Esophagus muscularis mucosa (tissue), 4 donors: ENCODE measurements around the gene IFI16. TPM values are rescaled to one million over a fixed set of nuclear protein-coding genes. Genes with fewer than 3 reads are reported as not detected.
"Not testable (repeated sequence)": the region's sequence is repeated elsewhere in the genome, so short reads cannot be mapped to it uniquely, and the experiment has no call there.

Source experiments
- DNase-seq: peaks from one replicate; pipeline ENCODE4 v3.0.0-alpha.2; 2017; ENCODE audit errors: extremely low spot score
- H3K27ac ChIP-seq, 4 donors: fragments of 200-600 bp; sonication (generic); replicated peaks in 1 of 4; 1 replicate in 3 of 4; 2 replicates in 1 of 4; pipeline ENCODE4 v1.5.1; 2016 to 2019; ENCODE audit warnings: mild to moderate bottlenecking in 1 of 4
- H3K27me3 ChIP-seq, 4 donors: fragments of 200-600 bp; sonication (generic); one replicate each; pipeline versions ENCODE4 v1.5.1 to v1.6.0; 2016 to 2019
- H3K36me3 ChIP-seq, 4 donors: fragments of 200-600 bp; sonication (generic); one replicate each; pipeline ENCODE4 v1.5.1; 2016 to 2019
- H3K4me1 ChIP-seq, 4 donors: fragments of 200-600 bp; sonication (generic); one replicate each; pipeline ENCODE4 v1.5.1; 2016 to 2019
- H3K4me3 ChIP-seq, 4 donors: fragments of 200-600 bp; sonication (generic); 1 replicate in 2 of 4; 2 replicates in 2 of 4; pipeline ENCODE4 v1.5.1; 2016 to 2019; ENCODE audit warnings: mild to moderate bottlenecking in 4 of 4, moderate library complexity in 1 of 4
- H3K9me3 ChIP-seq, 4 donors: fragments of 200-600 bp; sonication (generic); 1 replicate in 3 of 4; 2 replicates in 1 of 4; pipeline ENCODE4 v1.5.1; 2016 to 2019
- EP300 ChIP-seq: sonication (generic); formaldehyde crosslinking; IDR thresholded peaks from one replicate; pipeline ENCODE4 v1.6.1; 2017; ENCODE audit warnings: antibody characterized with exemption
- POLR2A ChIP-seq: fragments of 450-650 bp; IDR thresholded peaks from one replicate; pipeline ENCODE4 v1.6.1; 2017; ENCODE audit warnings: antibody characterized with exemption, moderate library complexity, mild to moderate bottlenecking, low read depth
- POLR2AphosphoS5 ChIP-seq, 2 donors: sonication (generic); formaldehyde crosslinking; IDR thresholded peaks; one replicate each; pipeline ENCODE4 v1.6.1; 2017; ENCODE audit warnings: antibody characterized with exemption in 2 of 2
- WGBS: methylation state at CpG from one replicate; pipeline ENCODE4 v1.1.5; 2018; 5-methylcytosine and 5-hydroxymethylcytosine counted together
- intact Hi-C: fragments of 100-400 bp; cut with DNase I; formaldehyde crosslinking; loops from one replicate; pipeline ENCODE4 v1.15.1; 2023
- total RNA-seq, 4 donors: library from RNA; depleted of rRNA; stranded (reverse); fragments of >200 nt; gene quantifications; one replicate each; pipeline versions ENCODE4 v1.1.0 to v1.2.1, GENCODE V29; 2016
- TF ChIP-seq, protein P1 (sequence below), 3 experiments: fragments of 200-600 bp in 2 of 3; fragments of 450-650 bp in 1 of 3; sonication (generic) in 2 of 3; IDR thresholded peaks; one replicate each; pipeline ENCODE4 v1.5.1; 2017 to 2019; ENCODE audit warnings: antibody characterized with exemption in 3 of 3, mild to moderate bottlenecking in 2 of 3, moderate library complexity in 1 of 3

Gene IFI16
- total RNA-seq, 4 donors from 2014 or later = 25.7 to 101 (median 35.3) TPM

DNA sequence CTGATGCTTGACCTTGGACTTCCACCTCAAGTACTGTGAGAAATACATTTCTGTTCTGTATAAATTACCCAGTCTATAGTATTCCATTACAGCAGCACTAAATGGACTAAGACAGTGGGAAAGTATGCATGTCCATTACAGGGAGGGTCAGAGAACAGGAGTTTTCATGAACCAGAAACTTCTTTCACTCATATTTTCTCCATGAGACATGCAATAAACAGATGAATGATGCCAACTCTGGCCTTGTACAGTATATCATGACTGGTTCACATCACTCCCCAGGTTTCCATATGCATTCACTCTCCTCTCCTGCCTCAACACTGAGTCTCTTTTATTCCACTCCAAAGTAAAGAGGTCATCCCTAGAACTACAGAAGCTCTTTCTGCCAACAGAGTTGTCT lies 4.5 kb upstream of the IFI16 start:
- H3K27ac ChIP-seq = peak overlapping the region; percentile 36 to 58 (median 38)

DNA sequence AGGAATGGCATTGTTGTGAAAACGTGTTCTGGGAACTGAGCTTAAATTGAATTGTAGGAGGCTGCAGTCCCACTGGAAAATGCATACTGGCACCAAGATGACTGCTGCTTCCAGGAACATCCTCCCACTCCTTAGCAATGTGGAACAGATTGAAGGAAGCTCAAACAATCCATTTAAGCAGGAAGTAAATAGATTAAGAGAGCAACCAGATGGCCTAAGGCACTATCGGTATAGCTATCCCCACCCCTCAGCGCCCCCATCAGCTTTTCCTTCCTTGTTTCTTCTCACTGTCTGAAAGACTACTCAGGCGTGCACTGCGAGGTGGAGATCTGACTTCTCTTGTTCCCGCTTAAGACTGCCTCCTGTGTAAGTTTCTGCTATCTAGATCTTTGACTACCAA lies 4.0 kb upstream of the IFI16 start:
- TF ChIP-seq EP300 (no peak), POLR2A (no peak), POLR2AphosphoS5 (IDR thresholded peaks at IDR 0.05) (no peak)
- TF ChIP-seq, protein P1, sequence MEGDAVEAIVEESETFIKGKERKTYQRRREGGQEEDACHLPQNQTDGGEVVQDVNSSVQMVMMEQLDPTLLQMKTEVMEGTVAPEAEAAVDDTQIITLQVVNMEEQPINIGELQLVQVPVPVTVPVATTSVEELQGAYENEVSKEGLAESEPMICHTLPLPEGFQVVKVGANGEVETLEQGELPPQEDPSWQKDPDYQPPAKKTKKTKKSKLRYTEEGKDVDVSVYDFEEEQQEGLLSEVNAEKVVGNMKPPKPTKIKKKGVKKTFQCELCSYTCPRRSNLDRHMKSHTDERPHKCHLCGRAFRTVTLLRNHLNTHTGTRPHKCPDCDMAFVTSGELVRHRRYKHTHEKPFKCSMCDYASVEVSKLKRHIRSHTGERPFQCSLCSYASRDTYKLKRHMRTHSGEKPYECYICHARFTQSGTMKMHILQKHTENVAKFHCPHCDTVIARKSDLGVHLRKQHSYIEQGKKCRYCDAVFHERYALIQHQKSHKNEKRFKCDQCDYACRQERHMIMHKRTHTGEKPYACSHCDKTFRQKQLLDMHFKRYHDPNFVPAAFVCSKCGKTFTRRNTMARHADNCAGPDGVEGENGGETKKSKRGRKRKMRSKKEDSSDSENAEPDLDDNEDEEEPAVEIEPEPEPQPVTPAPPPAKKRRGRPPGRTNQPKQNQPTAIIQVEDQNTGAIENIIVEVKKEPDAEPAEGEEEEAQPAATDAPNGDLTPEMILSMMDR (IDR thresholded peaks at IDR 0.05) = no peak
- peaks cover 8 to 25% (median 15%) of the 10 kb centered on the region in 4 donors for H3K4me1 ChIP-seq
- no peaks in the 10 kb centered on the region for H3K36me3 ChIP-seq
- H3K9me3 ChIP-seq = no peaks in the 10 kb centered on the region
- no peak for DNase-seq
- intact Hi-C loops = no loop called here
- peak overlapping the region; percentile 36 to 58 (median 38) for H3K27ac ChIP-seq
- 32% methylated on average over 6 of the region's 6 CpGs for WGBS
- no peak overlapping the region for H3K4me3 ChIP-seq
- peaks cover 0 to 9% (median 0%) of the 10 kb centered on the region in 4 donors for H3K27me3 ChIP-seq

More for the DNA sequence above, 4.5 kb upstream of the IFI16 start:
- no peak for TF ChIP-seq POLR2A
- TF ChIP-seq, protein P1 (IDR thresholded peaks at IDR 0.05) = no peak
- no peak for TF ChIP-seq EP300
- no peak for TF ChIP-seq POLR2AphosphoS5 (IDR thresholded peaks at IDR 0.05)
- no peak for DNase-seq
- Histone ChIP-seq H3K36me3 (no peaks in the 10 kb centered on the region), H3K4me1 (peaks cover 8 to 25% (median 17%) of the 10 kb centered on the region in 4 donors), H3K27me3 (peaks cover 0 to 9% (median 0%) of the 10 kb centered on the region in 4 donors), H3K9me3 (no peaks in the 10 kb centered on the region), H3K4me3 (no peak overlapping the region)
- intact Hi-C loops = no loop called here

DNA sequence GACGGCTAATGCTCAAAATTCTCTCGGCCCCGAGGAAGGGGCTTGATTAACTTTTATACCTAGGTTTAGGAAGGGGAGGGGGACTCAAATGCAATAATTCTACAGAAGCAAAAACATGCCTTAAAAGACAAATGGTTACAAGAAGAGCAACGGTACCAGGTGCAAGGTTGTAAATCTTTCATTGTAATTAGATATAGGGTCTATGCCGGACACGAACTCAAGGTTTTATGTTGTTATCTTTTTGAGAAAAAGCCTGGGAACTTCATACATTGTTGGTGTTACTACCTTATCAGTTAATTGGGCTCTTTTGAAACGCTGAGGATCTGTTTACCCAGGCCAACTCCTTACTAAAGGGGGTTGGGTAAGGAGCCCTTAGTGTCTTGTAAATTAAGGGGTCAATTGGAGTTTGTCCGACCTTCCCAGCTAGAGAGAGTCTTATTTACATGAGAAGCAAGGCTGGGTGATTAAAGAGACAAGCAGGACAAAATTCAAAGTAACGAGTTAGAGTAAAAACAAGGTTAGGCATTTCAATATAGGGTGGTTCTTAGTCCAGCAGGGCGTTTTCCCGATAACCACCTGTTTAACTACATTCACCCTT lies 3.4 kb upstream of the IFI16 start:
- H3K36me3 ChIP-seq = not testable (repeated sequence)

DNA sequence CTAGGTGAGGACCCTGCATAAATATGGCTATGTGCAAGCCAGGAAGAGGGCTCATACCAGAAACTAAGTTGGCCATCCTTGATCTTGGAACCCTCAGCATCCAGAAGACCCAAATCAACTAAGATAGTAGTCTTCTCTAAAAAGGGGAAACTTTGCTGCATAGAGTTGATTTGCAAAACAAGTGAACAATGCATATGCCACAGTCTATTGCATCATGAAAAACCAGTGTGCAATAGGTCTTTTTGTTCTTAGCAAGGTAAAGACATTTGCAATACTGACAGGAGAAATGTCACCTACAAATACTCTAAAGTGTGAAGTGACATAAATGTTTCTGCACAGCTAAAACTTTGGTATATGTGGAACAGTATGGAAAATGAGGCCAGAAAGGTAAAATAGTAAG lies 2.0 kb upstream of the IFI16 start:
- DNase-seq = no peak
- Histone ChIP-seq H3K9me3 (no peaks in the 10 kb centered on the region), H3K4me1 (peaks cover 0 to 19% (median 11%) of the 10 kb centered on the region in 4 donors), H3K27ac (no peak overlapping the region), H3K27me3 (peaks cover 0 to 3% (median 0%) of the 10 kb centered on the region in 4 donors), H3K36me3 (no peaks in the 10 kb centered on the region), H3K4me3 (no peak overlapping the region)
- intact Hi-C loops = no loop called here
- TF ChIP-seq POLR2A = no peak
- TF ChIP-seq POLR2AphosphoS5 (IDR thresholded peaks at IDR 0.05) = no peak
- TF ChIP-seq, protein P1 (IDR thresholded peaks at IDR 0.05) = no peak
- no peak for TF ChIP-seq EP300

More for the DNA sequence above, 3.4 kb upstream of the IFI16 start:
- DNase-seq, intact Hi-C loops, H3K9me3 ChIP-seq, H3K27me3 ChIP-seq, H3K4me3 ChIP-seq: not testable (repeated sequence)
- peak overlapping the region; percentile 36 to 58 (median 38) for H3K27ac ChIP-seq
- 62% methylated on average over 11 of the region's 11 CpGs for WGBS
- peaks cover 5 to 20% (median 12%) of the 10 kb centered on the region in 4 donors for H3K4me1 ChIP-seq

DNA sequence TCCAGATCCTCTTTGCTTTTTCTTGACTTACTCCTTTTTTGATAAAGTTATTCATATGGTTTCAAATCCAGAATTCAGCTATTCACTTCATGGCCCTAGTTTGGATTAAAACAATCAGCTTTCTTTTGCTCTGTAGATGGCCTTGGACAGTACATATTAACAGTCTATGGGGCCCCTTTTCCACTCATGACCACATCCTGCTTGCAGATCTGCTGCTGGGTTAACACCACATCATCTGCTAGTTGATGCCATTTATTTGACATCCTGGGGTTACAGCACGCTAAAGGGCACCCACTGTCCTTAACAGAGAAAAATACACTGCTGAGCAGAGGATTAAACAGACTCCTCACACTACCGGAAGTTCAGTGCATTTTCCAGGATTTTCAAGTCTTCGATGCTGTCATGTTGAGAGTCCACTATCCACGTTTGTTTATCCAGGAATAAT lies 941 bp upstream of the IFI16 start:
- Histone ChIP-seq H3K4me3 (no peak overlapping the region), H3K4me1 (peaks cover under 1 to 19% (median 13%) of the 10 kb centered on the region in 4 donors), H3K36me3 (no peaks in the 10 kb centered on the region), H3K27me3 (peaks cover 0 to 3% (median 0%) of the 10 kb centered on the region in 4 donors), H3K9me3 (no peaks in the 10 kb centered on the region), H3K27ac (peak overlapping the region; percentile 72 to 81 (median 76))
- WGBS = 54% methylated on average over 4 of the region's 4 CpGs
- intact Hi-C loops = no loop called here
- DNase-seq = no peak
- TF ChIP-seq, protein P1 (IDR thresholded peaks at IDR 0.05) = no peak
- TF ChIP-seq POLR2A (no peak), POLR2AphosphoS5 (IDR thresholded peaks at IDR 0.05) (no peak), EP300 (no peak)
